Parathyroid adenoma (tissue), 2 donors: ENCODE results near the gene KIZ.

Experiments
- H2AFZ ChIP-seq: fragments of 300-600 bp; sonication (generic); one replicate; pipeline ENCODE4 v1.7.0; 2017; ENCODE audit warnings: antibody characterized with exemption, mild to moderate bottlenecking
- H3K27ac ChIP-seq: fragments of 300-600 bp; sonication (generic); one replicate; pipeline ENCODE4 v1.7.0; 2017
- H3K27me3 ChIP-seq: fragments of 300-600 bp; sonication (generic); one replicate; pipeline ENCODE4 v1.7.0; 2017; ENCODE audit warnings: low read length; ENCODE audit not compliant: control insufficient read depth, insufficient read depth
- H3K36me3 ChIP-seq: fragments of 300-600 bp; sonication (generic); one replicate; pipeline ENCODE4 v1.7.0; 2017; ENCODE audit warnings: low read length; ENCODE audit not compliant: control insufficient read depth, insufficient read depth
- H3K4me1 ChIP-seq: fragments of 300-600 bp; sonication (generic); one replicate; pipeline ENCODE4 v1.7.0; 2017; ENCODE audit warnings: control low read depth
- H3K4me2 ChIP-seq: fragments of 300-600 bp; sonication (generic); one replicate; pipeline ENCODE4 v1.7.0; 2017; ENCODE audit warnings: low read length
- H3K4me3 ChIP-seq: fragments of 300-600 bp; sonication (generic); one replicate; pipeline ENCODE4 v1.7.0; 2017; ENCODE audit warnings: low read depth, low read length
- H3K79me2 ChIP-seq: fragments of 300-600 bp; sonication (generic); one replicate; pipeline ENCODE4 v1.7.0; 2017; ENCODE audit warnings: control low read depth
- H3K9ac ChIP-seq: fragments of 300-600 bp; sonication (generic); one replicate; pipeline ENCODE4 v1.7.0; 2017; ENCODE audit warnings: mild to moderate bottlenecking
- H3K9me3 ChIP-seq: fragments of 300-600 bp; sonication (generic); one replicate; pipeline ENCODE4 v1.7.0; 2017; ENCODE audit warnings: low read length; ENCODE audit not compliant: control insufficient read depth
- CTCF ChIP-seq: fragments of 300-600 bp; sonication (generic); IDR thresholded peaks from one replicate; pipeline ENCODE4 v1.7.0; 2017; ENCODE audit warnings: antibody characterized with exemption, mild to moderate bottlenecking
- donor health status: primary hyperparathyroidism.

KIZ gene

GRCh38 chr20:21272679-21273078, 146.8 kb downstream of the KIZ start:
- Histone ChIP-seq H3K4me1 (no peaks in the 10 kb centered on the region), H3K4me3 (no peak overlapping the region), H3K9ac (no peak overlapping the region), H3K4me2 (no peak overlapping the region), H3K9me3 (no peaks in the 10 kb centered on the region), H3K27me3 (no peaks in the 10 kb centered on the region), H3K27ac (no peak overlapping the region), H3K36me3 (no peaks in the 10 kb centered on the region), H3K79me2 (no peaks in the 10 kb centered on the region), H2AFZ (no peak overlapping the region)
- no peak for TF ChIP-seq CTCF

GRCh38 chr20:21273755-21274386, 148.0 kb downstream of the KIZ start:
- Histone ChIP-seq H3K9me3 (no peaks in the 10 kb centered on the region), H3K9ac (no peak overlapping the region), H3K27me3 (no peaks in the 10 kb centered on the region), H3K4me2 (no peak overlapping the region), H3K27ac (no peak overlapping the region), H3K79me2 (no peaks in the 10 kb centered on the region), H3K36me3 (no peaks in the 10 kb centered on the region), H2AFZ (no peak overlapping the region), H3K4me1 (no peaks in the 10 kb centered on the region), H3K4me3 (no peak overlapping the region)
- TF ChIP-seq CTCF = no peak

GRCh38 chr20:21278829-21279228, 152.9 kb downstream of the KIZ start:
- no peaks in the 10 kb centered on the region for H3K4me1 ChIP-seq
- no peak overlapping the region for H3K9ac ChIP-seq
- no peak overlapping the region for H2AFZ ChIP-seq
- no peak overlapping the region for H3K27ac ChIP-seq
- H3K9me3 ChIP-seq = no peaks in the 10 kb centered on the region
- no peak overlapping the region for H3K4me3 ChIP-seq
- TF ChIP-seq CTCF = no peak
- H3K27me3 ChIP-seq = no peaks in the 10 kb centered on the region
- H3K79me2 ChIP-seq = no peaks in the 10 kb centered on the region
- no peaks in the 10 kb centered on the region for H3K36me3 ChIP-seq
- H3K4me2 ChIP-seq = no peak overlapping the region

- Histone ChIP-seq H3K9me3 (no peaks in the 10 kb centered on the region), H3K9ac (no peak overlapping the region), H3K27ac (no peak overlapping the region), H3K27me3 (no peaks in the 10 kb centered on the region), H3K4me2 (no peak overlapping the region), H3K4me1 (no peaks in the 10 kb centered on the region), H3K36me3 (no peaks in the 10 kb centered on the region), H2AFZ (no peak overlapping the region), H3K4me3 (no peak overlapping the region), H3K79me2 (no peaks in the 10 kb centered on the region)
- no peak for TF ChIP-seq CTCF
Measured at GRCh38 chr20:21279706-21280521, 154.0 kb downstream of the KIZ start.
